Chondrocyte (in vitro differentiated cells): ENCODE results near the gene RAB3IL1. TPM values are rescaled to one million over a fixed set of nuclear protein-coding genes. Genes with fewer than 3 reads are reported as not detected.

Source experiments
- DNase-seq: peaks from one replicate; pipeline ENCODE4 v3.0.0; 2021; ENCODE audit warnings: mixed read lengths, low spot score
- H3K27ac Mint-ChIP-seq: one replicate; pipeline ENCODE4 v1.8.0; 2021; ENCODE audit warnings: mild to moderate bottlenecking, moderate library complexity, mixed read lengths; ENCODE audit not compliant: unreplicated experiment
- H3K27me3 Mint-ChIP-seq: 2 replicates; pipeline ENCODE4 v1.8.0; 2021; ENCODE audit warnings: low read depth, mixed read lengths
- H3K36me3 Mint-ChIP-seq: 2 replicates; pipeline ENCODE4 v1.8.0; 2021; ENCODE audit warnings: low read depth, mixed read lengths
- H3K4me1 Mint-ChIP-seq: 2 replicates; pipeline ENCODE4 v1.8.0; 2021; ENCODE audit warnings: low read depth, mild to moderate bottlenecking, mixed read lengths
- H3K4me3 Mint-ChIP-seq: one replicate; pipeline ENCODE4 v1.8.0; 2021; ENCODE audit warnings: mild to moderate bottlenecking, moderate library complexity, mixed read lengths; ENCODE audit not compliant: unreplicated experiment
- H3K9me3 Mint-ChIP-seq: 2 replicates; pipeline ENCODE4 v1.8.0; 2021; ENCODE audit warnings: low read depth, mixed read lengths
- total RNA-seq: library from RNA; stranded (reverse); gene quantifications from 3 replicates; pipeline ENCODE4 v1.2.1, GENCODE V29; 2021
- TF ChIP-seq, protein P1 (sequence below): fragments of 200-600 bp; sonication (generic); IDR thresholded peaks from 2 replicates; pipeline ENCODE4 v1.5.0; 2021; ENCODE audit warnings: antibody characterized with exemption, mild to moderate bottlenecking, moderate library complexity

The RAB3IL1 gene
- total RNA-seq, 1 donor from 2014 or later, result 24.7 TPM

DNA sequence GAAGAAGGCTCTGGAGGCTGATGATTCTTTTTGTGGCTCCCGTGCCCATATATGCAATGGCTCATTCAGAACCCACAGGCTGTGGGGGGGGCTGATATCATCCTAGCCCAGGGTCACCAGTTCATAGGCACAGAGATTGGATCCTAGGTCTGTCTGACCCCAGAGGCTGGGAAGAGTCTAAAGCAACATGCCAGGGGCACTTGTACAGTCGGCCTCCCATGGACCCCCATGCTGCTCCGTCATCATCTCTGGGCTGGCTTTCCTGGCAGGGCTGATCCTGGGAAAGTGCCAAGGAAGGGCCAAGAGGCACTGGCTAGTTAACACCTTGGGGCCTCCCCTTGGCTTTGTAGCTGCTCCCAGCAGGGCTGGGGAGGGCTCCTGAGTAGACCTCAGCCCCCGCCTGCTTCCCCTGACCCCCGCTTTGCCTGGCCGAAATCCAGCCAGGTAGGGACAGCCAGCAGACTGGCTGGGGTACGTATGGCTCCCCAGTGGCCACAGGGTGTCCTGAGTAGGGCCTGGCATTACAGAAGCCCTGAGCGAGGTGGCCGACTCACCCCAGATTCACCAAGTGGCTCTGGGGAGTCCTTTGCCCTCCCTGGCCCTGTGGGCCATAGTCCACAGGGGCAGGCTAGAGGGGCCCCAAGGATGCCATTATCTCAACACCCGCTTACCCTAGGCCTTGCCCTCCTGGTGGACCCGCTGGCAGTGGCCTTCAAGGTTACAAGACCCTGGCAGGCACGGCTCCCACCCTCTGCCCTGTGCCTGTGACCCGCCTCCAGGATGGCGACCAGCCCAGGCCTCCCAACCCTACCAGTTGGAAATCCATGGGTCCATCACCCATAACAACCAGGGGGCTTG, 48.6 kb downstream of the RAB3IL1 start:
- Mint-ChIP-seq H3K4me1 (peaks cover 26% of the 10 kb centered on the region), H3K9me3 (no peaks in the 10 kb centered on the region), H3K36me3 (peaks cover 7% of the 10 kb centered on the region), H3K27me3 (no peaks in the 10 kb centered on the region), H3K4me3 (no peak overlapping the region), H3K27ac (no peak overlapping the region)
- TF ChIP-seq, protein P1, sequence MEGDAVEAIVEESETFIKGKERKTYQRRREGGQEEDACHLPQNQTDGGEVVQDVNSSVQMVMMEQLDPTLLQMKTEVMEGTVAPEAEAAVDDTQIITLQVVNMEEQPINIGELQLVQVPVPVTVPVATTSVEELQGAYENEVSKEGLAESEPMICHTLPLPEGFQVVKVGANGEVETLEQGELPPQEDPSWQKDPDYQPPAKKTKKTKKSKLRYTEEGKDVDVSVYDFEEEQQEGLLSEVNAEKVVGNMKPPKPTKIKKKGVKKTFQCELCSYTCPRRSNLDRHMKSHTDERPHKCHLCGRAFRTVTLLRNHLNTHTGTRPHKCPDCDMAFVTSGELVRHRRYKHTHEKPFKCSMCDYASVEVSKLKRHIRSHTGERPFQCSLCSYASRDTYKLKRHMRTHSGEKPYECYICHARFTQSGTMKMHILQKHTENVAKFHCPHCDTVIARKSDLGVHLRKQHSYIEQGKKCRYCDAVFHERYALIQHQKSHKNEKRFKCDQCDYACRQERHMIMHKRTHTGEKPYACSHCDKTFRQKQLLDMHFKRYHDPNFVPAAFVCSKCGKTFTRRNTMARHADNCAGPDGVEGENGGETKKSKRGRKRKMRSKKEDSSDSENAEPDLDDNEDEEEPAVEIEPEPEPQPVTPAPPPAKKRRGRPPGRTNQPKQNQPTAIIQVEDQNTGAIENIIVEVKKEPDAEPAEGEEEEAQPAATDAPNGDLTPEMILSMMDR, result no peak
- DNase-seq, result peak; percentile 88

DNA sequence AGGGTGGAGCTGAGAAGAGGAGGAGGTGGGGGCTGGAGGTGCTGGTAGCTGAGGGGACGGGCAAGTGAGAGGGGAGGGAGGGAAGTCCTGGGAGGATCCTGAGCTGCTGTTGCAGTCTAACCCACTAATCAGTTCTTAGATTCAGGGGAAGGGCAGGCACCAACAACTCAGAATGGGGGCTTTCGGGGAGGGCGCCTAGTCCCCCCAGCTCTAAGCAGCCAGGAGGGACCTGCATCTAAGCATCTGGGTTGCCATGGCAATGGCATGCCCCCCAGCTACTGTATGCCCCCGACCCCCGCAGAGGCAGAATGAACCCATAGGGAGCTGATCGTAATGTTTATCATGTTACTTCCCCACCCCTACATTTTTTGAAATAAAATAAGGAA, 50.4 kb downstream of the RAB3IL1 start:
- Mint-ChIP-seq H3K9me3 (no peaks in the 10 kb centered on the region), H3K27me3 (no peaks in the 10 kb centered on the region), H3K27ac (peak overlapping the region; percentile 12), H3K36me3 (peaks cover 10% of the 10 kb centered on the region), H3K4me3 (no peak overlapping the region), H3K4me1 (peaks cover 23% of the 10 kb centered on the region)
- TF ChIP-seq, protein P1, result no peak
- no peak for DNase-seq

DNA sequence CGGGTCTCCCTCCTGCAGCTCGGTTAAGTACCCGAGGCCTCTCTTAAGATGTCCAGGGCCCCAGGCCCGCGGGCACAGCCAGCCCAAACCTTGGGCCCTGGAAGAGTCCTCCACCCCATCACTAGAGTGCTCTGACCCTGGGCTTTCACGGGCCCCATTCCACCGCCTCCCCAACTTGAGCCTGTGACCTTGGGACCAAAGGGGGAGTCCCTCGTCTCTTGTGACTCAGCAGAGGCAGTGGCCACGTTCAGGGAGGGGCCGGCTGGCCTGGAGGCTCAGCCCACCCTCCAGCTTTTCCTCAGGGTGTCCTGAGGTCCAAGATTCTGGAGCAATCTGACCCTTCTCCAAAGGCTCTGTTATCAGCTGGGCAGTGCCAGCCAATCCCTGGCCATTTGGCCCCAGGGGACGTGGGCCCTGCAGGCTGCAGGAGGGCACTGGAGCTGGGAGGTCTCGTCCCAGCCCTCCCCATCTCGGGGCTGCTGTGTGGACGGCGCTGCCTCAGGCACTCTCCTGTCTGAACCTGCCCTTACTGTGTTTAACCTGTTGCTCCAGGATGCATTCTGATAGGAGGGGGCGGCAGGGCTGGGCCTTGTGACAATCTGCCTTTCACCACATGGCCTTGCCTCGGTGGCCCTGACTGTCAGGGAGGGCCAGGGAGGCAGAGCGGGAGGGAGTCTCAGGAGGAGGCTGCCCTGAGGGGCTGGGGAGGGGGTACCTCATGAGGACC, 51.0 kb downstream of the RAB3IL1 start:
- Mint-ChIP-seq H3K4me3 (no peak overlapping the region), H3K27ac (peak overlapping the region; percentile 12), H3K9me3 (no peaks in the 10 kb centered on the region), H3K4me1 (peaks cover 19% of the 10 kb centered on the region), H3K27me3 (no peaks in the 10 kb centered on the region), H3K36me3 (peaks cover 14% of the 10 kb centered on the region)
- TF ChIP-seq, protein P1, result no peak
- DNase-seq, result peak; percentile 81

DNA sequence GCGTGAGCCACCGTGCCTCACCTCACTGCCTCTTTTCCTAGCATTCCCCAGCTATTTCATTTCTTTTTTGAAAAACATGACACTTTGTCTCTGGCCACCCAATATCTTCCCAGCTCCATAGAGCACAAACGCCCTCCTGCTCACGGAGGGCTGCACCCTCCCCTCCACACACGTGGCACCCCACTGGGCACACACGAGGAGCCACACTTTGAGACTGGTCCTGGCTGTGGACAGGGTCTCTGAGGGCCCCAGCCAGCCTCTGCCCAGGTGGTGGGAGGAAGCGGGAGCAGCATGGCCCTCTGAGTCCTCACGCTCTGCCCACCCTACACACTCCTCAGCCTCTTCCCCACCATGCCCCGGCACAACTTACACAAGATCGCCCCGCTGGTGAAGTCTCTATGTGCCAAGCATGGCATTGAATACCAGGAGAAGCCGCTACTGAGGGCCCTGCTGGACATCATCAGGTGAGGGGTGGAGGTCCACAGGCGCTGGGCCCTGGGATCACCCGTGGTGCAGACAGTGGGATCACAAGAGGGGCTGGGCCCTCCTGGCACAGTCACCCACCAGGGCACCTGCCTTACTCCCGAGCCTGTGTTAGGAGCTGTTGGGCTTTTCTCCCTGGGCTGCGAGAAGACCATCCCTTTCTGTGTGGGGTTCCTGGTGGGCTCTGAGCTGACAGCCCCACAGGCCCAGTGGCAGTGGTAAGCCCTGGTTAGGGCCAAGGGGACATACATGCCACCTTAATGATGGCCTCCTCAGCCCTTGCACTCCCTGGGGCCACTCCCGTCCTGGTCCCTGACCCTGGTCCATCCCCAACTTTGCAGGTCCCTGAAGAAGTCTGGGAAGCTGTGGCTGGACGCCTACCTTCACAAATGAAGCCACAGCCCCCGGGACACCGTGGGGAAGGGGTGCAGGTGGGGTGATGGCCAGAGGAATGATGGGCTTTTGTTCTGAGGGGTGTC, 52.3 kb downstream of the RAB3IL1 start:
- Mint-ChIP-seq H3K27ac (no peak overlapping the region), H3K4me3 (no peak overlapping the region), H3K27me3 (no peaks in the 10 kb centered on the region), H3K4me1 (peaks cover 6% of the 10 kb centered on the region), H3K9me3 (no peaks in the 10 kb centered on the region), H3K36me3 (peaks cover 19% of the 10 kb centered on the region)
- TF ChIP-seq, protein P1, result no peak
- peak; percentile 86 for DNase-seq
